ENCODE results near the gene GPR176. TPM values are rescaled to one million over a fixed set of nuclear protein-coding genes. Genes with fewer than 3 reads are reported as not detected.

Gene GPR176
- total RNA-seq, 1 donor from 2014 or later, result 4.2 TPM

DNA sequence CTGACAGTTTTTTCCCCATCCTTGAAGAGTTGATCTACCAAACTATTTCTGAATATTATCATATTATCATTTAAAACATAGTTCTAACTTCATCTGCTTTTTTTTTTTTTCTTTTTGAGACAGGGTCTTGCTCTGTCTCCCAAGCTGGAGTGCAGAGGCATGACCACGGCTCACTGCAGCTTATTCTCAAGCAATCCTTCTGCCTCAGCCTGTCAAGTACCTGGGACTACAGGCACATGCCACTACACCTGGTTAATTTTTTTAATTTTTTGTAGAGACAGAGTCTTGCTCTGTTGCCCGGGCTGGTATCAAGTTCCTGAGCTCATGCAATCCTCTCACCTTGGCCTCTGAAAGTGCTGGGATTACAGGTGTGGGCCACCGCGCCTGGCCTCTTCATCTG lies 15.2 kb upstream of the GPR176 start:
- Mint-ChIP-seq H3K36me3 (ENCODE audit: low read depth) (peaks cover 5% of the 10 kb centered on the region), H3K4me1 (peaks cover 41% of the 10 kb centered on the region), H3K4me3 (peak overlapping the region; percentile 94), H3K27me3 (ENCODE audit: low read depth) (no peaks in the 10 kb centered on the region), H3K27ac (ENCODE audit: unreplicated experiment) (no peak overlapping the region), H3K9me3 (peaks cover 3% of the 10 kb centered on the region)
- DNase-seq (ENCODE audit: low read depth, low spot score), result no peak
- no peak for TF ChIP-seq CTCF (conservative IDR thresholded peaks at IDR 0.05)

GRCh38 chr15:39934397-39935071 lies 14.5 kb upstream of the GPR176 start:
- Mint-ChIP-seq H3K9me3 (peaks cover 3% of the 10 kb centered on the region), H3K27ac (ENCODE audit: unreplicated experiment) (peak overlapping the region; percentile 85), H3K4me1 (peaks cover 35% of the 10 kb centered on the region), H3K4me3 (peak overlapping the region; percentile 94), H3K27me3 (ENCODE audit: low read depth) (peaks cover 2% of the 10 kb centered on the region), H3K36me3 (ENCODE audit: low read depth) (peaks cover 5% of the 10 kb centered on the region)
- DNase-seq (ENCODE audit: low read depth, low spot score), result peak; percentile 5
- TF ChIP-seq CTCF (conservative IDR thresholded peaks at IDR 0.05), result no peak

DNA sequence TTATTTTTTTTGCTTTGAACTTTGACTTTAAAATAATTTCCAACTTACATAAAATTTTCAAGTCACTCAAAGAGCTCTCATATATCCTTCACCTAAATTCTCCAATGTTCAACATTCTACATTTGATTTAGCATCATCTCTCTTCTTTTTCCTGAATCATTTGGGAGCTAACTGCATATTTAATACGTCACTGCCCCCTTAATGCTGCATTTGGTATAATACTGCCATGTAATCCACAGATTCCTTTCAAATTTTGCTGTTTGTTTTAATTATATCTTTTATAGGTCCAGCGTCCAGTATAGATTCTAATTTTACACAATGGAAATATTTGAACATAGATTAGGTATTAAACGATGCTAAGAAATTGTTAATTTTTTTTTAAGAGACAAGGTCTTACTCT lies 11.5 kb upstream of the GPR176 start:
- TF ChIP-seq CTCF (conservative IDR thresholded peaks at IDR 0.05), result no peak
- no peaks in the 10 kb centered on the region for H3K36me3 Mint-ChIP-seq (ENCODE audit: low read depth)
- H3K27me3 Mint-ChIP-seq (ENCODE audit: low read depth), result peaks cover 3% of the 10 kb centered on the region
- DNase-seq (ENCODE audit: low read depth, low spot score), result no peak
- no peak overlapping the region for H3K27ac Mint-ChIP-seq (ENCODE audit: unreplicated experiment)
- peaks cover 3% of the 10 kb centered on the region for H3K9me3 Mint-ChIP-seq
- H3K4me1 Mint-ChIP-seq, result peaks cover 26% of the 10 kb centered on the region
- peak overlapping the region; percentile 60 for H3K4me3 Mint-ChIP-seq

DNA sequence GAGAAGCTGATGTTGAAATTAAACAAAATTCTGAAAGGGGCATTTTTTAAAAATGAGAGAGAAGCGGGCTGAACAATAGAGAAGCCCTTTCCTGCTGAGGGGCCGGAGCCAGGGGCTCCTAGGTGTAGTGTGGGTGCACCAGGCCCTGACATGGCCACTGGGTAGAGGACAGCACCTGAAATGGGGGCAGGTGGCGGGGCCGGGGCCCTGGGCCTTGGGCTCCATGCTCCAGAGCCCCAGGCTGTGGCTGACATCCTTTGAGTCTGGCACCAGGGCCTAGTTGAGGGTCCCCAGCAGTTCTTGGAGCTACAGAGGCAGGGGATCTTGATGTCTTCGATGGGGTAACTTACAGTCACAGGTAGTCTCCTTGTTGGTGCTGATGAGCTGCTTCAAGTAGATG lies 6.5 kb upstream of the GPR176 start:
- TF ChIP-seq CTCF (conservative IDR thresholded peaks at IDR 0.05), result no peak
- Mint-ChIP-seq H3K9me3 (peaks cover under 1% of the 10 kb centered on the region), H3K27me3 (ENCODE audit: low read depth) (peaks cover 18% of the 10 kb centered on the region), H3K4me3 (no peak overlapping the region), H3K36me3 (ENCODE audit: low read depth) (no peaks in the 10 kb centered on the region), H3K27ac (ENCODE audit: unreplicated experiment) (no peak overlapping the region), H3K4me1 (peaks cover under 1% of the 10 kb centered on the region)
- DNase-seq (ENCODE audit: low read depth, low spot score), result no peak

- Mint-ChIP-seq H3K9me3 (peaks cover 5% of the 10 kb centered on the region), H3K36me3 (ENCODE audit: low read depth) (no peaks in the 10 kb centered on the region), H3K27me3 (ENCODE audit: low read depth) (peaks cover 25% of the 10 kb centered on the region), H3K27ac (ENCODE audit: unreplicated experiment) (no peak overlapping the region), H3K4me3 (no peak overlapping the region), H3K4me1 (peaks cover 7% of the 10 kb centered on the region)
- no peak for DNase-seq (ENCODE audit: low read depth, low spot score)
- TF ChIP-seq CTCF (conservative IDR thresholded peaks at IDR 0.05), result no peak
Observed at GRCh38 chr15:39925112-39925842, 5.2 kb upstream of the GPR176 start.

Data from neural crest cell (in vitro differentiated cells).